ENCODE measurements around the gene TRIM44. TPM values are rescaled to one million over a fixed set of nuclear protein-coding genes. Genes with fewer than 3 reads are reported as not detected.

TRIM44 gene
- total and polyA plus RNA-seq, 10 donors = 5.3 to 65.7 (median 48.5) TPM

GRCh38 chr11:35736952-35737351 lies 74.4 kb downstream of the TRIM44 start:
- Histone ChIP-seq H3K4me1 (peaks cover 0 to 20% (median 5%) of the 10 kb centered on the region in 6 donors), H3K4me3 (no peak overlapping the region), H3K27ac (no peak overlapping the region), H3K27me3 (replicated peaks in 1 of 7) (no peaks in the 10 kb centered on the region), H3K36me3 (peaks cover 0 to 85% (median 12%) of the 10 kb centered on the region in 6 donors), H3K9me3 (no peaks in the 10 kb centered on the region)
- TF ChIP-seq CTCF (IDR thresholded peaks at IDR 0.05 in 8 of 11, conservative IDR thresholded peaks at IDR 0.05 in 3 of 11) (no peak), POLR2AphosphoS5 (IDR thresholded peaks at IDR 0.05) (no peak), POLR2A (IDR thresholded peaks at IDR 0.05) (no peak)
- intact Hi-C loops (cut with DNase I; ENCODE audit: low total_unique reads) = no loop called here
- 93 to 100% (median 96%) methylated on average over 2 of the region's 2 CpGs for WGBS, 5 donors
- no peak for DNase-seq

- DNase-seq = no peak
- Histone ChIP-seq H3K9me3 (no peaks in the 10 kb centered on the region), H3K27ac (no peak overlapping the region), H3K27me3 (replicated peaks in 1 of 7) (no peaks in the 10 kb centered on the region), H3K4me3 (no peak overlapping the region), H3K4me1 (peaks cover 0 to 20% (median 5%) of the 10 kb centered on the region in 6 donors), H3K36me3 (peaks cover 0 to 73% (median 12%) of the 10 kb centered on the region in 6 donors)
- 65 to 72% (median 71%) methylated on average over 4 of the region's 4 CpGs for WGBS, 5 donors
- TF ChIP-seq POLR2AphosphoS5 (IDR thresholded peaks at IDR 0.05) (no peak), CTCF (IDR thresholded peaks at IDR 0.05 in 8 of 11, conservative IDR thresholded peaks at IDR 0.05 in 3 of 11) (no peak), POLR2A (IDR thresholded peaks at IDR 0.05) (no peak)
- intact Hi-C loops (cut with DNase I; ENCODE audit: low total_unique reads) = no loop called here
Measured at GRCh38 chr11:35740061-35740799, 77.7 kb downstream of the TRIM44 start.

GRCh38 chr11:35742707-35743454 lies 80.3 kb downstream of the TRIM44 start:
- H3K9me3 ChIP-seq = no peaks in the 10 kb centered on the region
- peaks cover 0 to 20% (median 5%) of the 10 kb centered on the region in 6 donors for H3K4me1 ChIP-seq
- H3K4me3 ChIP-seq = no peak overlapping the region
- H3K36me3 ChIP-seq = peaks cover 0 to 54% (median 6%) of the 10 kb centered on the region in 6 donors
- intact Hi-C loops (cut with DNase I; ENCODE audit: low total_unique reads) = no loop called here
- no peak for DNase-seq
- H3K27me3 ChIP-seq (replicated peaks in 1 of 7) = no peaks in the 10 kb centered on the region
- 95 to 100% (median 98%) methylated on average over 4 of the region's 4 CpGs for WGBS, 5 donors
- TF ChIP-seq POLR2AphosphoS5 (IDR thresholded peaks at IDR 0.05) = no peak
- H3K27ac ChIP-seq = no peak overlapping the region

GRCh38 chr11:35746356-35747153 lies 84.0 kb downstream of the TRIM44 start:
- TF ChIP-seq POLR2AphosphoS5 (IDR thresholded peaks at IDR 0.05) (no peak), CTCF (IDR thresholded peaks at IDR 0.05 in 8 of 11, conservative IDR thresholded peaks at IDR 0.05 in 3 of 11) (no peak), POLR2A (IDR thresholded peaks at IDR 0.05) (no peak)
- H3K27ac ChIP-seq = no peak overlapping the region
- H3K36me3 ChIP-seq = peaks cover 0 to 31% (median 2%) of the 10 kb centered on the region in 6 donors
- DNase-seq = no peak
- no peak overlapping the region for H3K4me3 ChIP-seq
- 92 to 96% (median 95%) methylated on average over 4 of the region's 4 CpGs for WGBS, 5 donors
- peaks cover 0 to 3% (median under 1%) of the 10 kb centered on the region in 6 donors for H3K4me1 ChIP-seq
- intact Hi-C loops (cut with DNase I; ENCODE audit: low total_unique reads) = no loop called here
- H3K9me3 ChIP-seq = no peaks in the 10 kb centered on the region
- no peaks in the 10 kb centered on the region for H3K27me3 ChIP-seq (replicated peaks in 1 of 7)

All from spleen (tissue), 11 donors.